ENCODE results near the gene TMEM52B.

TMEM52B gene

GRCh38 chr12:10211940-10212738 lies 33.3 kb downstream of the TMEM52B start:
- Histone ChIP-seq H3K36me3 (replicated peaks in 1 of 2; ENCODE audit: control insufficient read depth in 2 of 2, insufficient read depth in 2 of 2, low read length in 2 of 2) (no peaks in the 10 kb centered on the region), H3K4me1 (ENCODE audit: control insufficient read depth in 2 of 2, insufficient read depth in 1 of 2, low read depth in 1 of 2, low read length in 2 of 2) (no peaks in the 10 kb centered on the region), H3K4ac (ENCODE audit: low read length) (no peak overlapping the region), H2AFZ (ENCODE audit: low read length) (peak overlapping the region; percentile 100), H4K91ac (ENCODE audit: low read depth, low read length, poor library complexity) (no peak overlapping the region), H3K4me3 (ENCODE audit: low read length in 2 of 2) (peak overlapping the region; percentile 71 to 90), H3K18ac (ENCODE audit: low read length) (no peak overlapping the region), H3K4me2 (ENCODE audit: insufficient read depth, low read length, poor library complexity, severe bottlenecking) (peak overlapping the region; percentile 77), H2BK12ac (ENCODE audit: low read length) (no peak overlapping the region), H3K9me3 (replicated peaks in 1 of 2; ENCODE audit: control insufficient read depth in 2 of 2, insufficient read depth in 1 of 2, low read depth in 1 of 2, low read length in 2 of 2) (no peaks in the 10 kb centered on the region), H3K27me3 (ENCODE audit: control insufficient read depth in 3 of 3, insufficient read depth in 3 of 3, low read depth in 1 of 3, low read length in 3 of 3) (no peaks in the 10 kb centered on the region), H2BK15ac (ENCODE audit: low read length) (no peak overlapping the region), H3K79me1 (ENCODE audit: low read depth, low read length) (peaks cover 3% of the 10 kb centered on the region), H2AK5ac (ENCODE audit: low read depth, low read length) (no peak overlapping the region), H2BK5ac (ENCODE audit: low read length) (no peak overlapping the region), H4K8ac (ENCODE audit: low read depth, low read length) (no peak overlapping the region), H2BK120ac (ENCODE audit: low read depth, low read length) (no peak overlapping the region), H3K9ac (ENCODE audit: low read depth, low read length, poor library complexity) (peak overlapping the region; percentile 67), H3K14ac (ENCODE audit: low read length) (no peak overlapping the region), H3K23ac (ENCODE audit: low read depth, low read length, poor library complexity) (no peak overlapping the region), H3K27ac (replicated peaks; ENCODE audit: low read length) (peak overlapping the region; percentile 46)
- peak; percentile 79 for DNase-seq (ENCODE audit: low spot score)
- WGBS, 2 donors (ENCODE audit: extremely low coverage in 2 of 2, insufficient read length in 2 of 2, insufficient replicate concordance in 1 of 2): no CpG with 5 or more reads among the region's 40 CpGs

- Histone ChIP-seq H3K4me2 (ENCODE audit: insufficient read depth, low read length, poor library complexity, severe bottlenecking) (peak within 1 kb of the TSS; percentile 77), H3K36me3 (replicated peaks in 1 of 2; ENCODE audit: control insufficient read depth in 2 of 2, insufficient read depth in 2 of 2, low read length in 2 of 2) (no peaks in the 10 kb centered on the region), H2AFZ (ENCODE audit: low read length) (peak within 1 kb of the TSS; percentile 100), H3K27ac (replicated peaks; ENCODE audit: low read length) (peak within 1 kb of the TSS; percentile 59), H2AK5ac (ENCODE audit: low read depth, low read length) (no peak within 1 kb of the TSS), H3K4me3 (ENCODE audit: low read length in 2 of 2) (peak within 1 kb of the TSS; percentile 84 to 90), H3K23ac (ENCODE audit: low read depth, low read length, poor library complexity) (peak within 1 kb of the TSS; percentile 40), H3K4ac (ENCODE audit: low read length) (no peak within 1 kb of the TSS), H2BK120ac (ENCODE audit: low read depth, low read length) (no peak within 1 kb of the TSS), H3K27me3 (ENCODE audit: control insufficient read depth in 3 of 3, insufficient read depth in 3 of 3, low read depth in 1 of 3, low read length in 3 of 3) (no peaks in the 10 kb centered on the region), H3K14ac (ENCODE audit: low read length) (peak within 1 kb of the TSS; percentile 92), H3K9ac (ENCODE audit: low read depth, low read length, poor library complexity) (peak within 1 kb of the TSS; percentile 88), H4K8ac (ENCODE audit: low read depth, low read length) (no peak within 1 kb of the TSS), H3K9me3 (replicated peaks in 1 of 2; ENCODE audit: control insufficient read depth in 2 of 2, insufficient read depth in 1 of 2, low read depth in 1 of 2, low read length in 2 of 2) (no peaks in the 10 kb centered on the region), H2BK5ac (ENCODE audit: low read length) (peak within 1 kb of the TSS; percentile 63), H2BK12ac (ENCODE audit: low read length) (no peak within 1 kb of the TSS), H4K91ac (ENCODE audit: low read depth, low read length, poor library complexity) (no peak within 1 kb of the TSS), H3K4me1 (ENCODE audit: control insufficient read depth in 2 of 2, insufficient read depth in 1 of 2, low read depth in 1 of 2, low read length in 2 of 2) (no peaks in the 10 kb centered on the region), H3K79me1 (ENCODE audit: low read depth, low read length) (peaks cover 3% of the 10 kb centered on the region), H2BK15ac (ENCODE audit: low read length) (no peak within 1 kb of the TSS), H3K18ac (ENCODE audit: low read length) (peak within 1 kb of the TSS; percentile 90)
- no CpG with 5 or more reads among the region's 35 CpGs for WGBS, 2 donors (ENCODE audit: extremely low coverage in 2 of 2, insufficient read length in 2 of 2, insufficient replicate concordance in 1 of 2)
- peak; percentile 76 for DNase-seq (ENCODE audit: low spot score)
Observed at GRCh38 chr12:10212739-10213131, 33.9 kb downstream of the TMEM52B start, which contains the start of gene GABARAPL1. Gene GABARAPL1 (plus strand): TSS chr12:10212877. CDS start chr12:10213130, 253 bp downstream.

GRCh38 chr12:10213168-10214135 lies 34.6 kb downstream of the TMEM52B start:
- peak overlapping the region; percentile 90 for H3K18ac ChIP-seq (ENCODE audit: low read length)
- no peaks in the 10 kb centered on the region for H3K27me3 ChIP-seq (ENCODE audit: control insufficient read depth in 3 of 3, insufficient read depth in 3 of 3, low read depth in 1 of 3, low read length in 3 of 3)
- peak overlapping the region; percentile 1 for H3K23ac ChIP-seq (ENCODE audit: low read depth, low read length, poor library complexity)
- no peak overlapping the region for H2BK15ac ChIP-seq (ENCODE audit: low read length)
- no peak for DNase-seq (ENCODE audit: low spot score)
- peak overlapping the region; percentile 77 for H3K4me2 ChIP-seq (ENCODE audit: insufficient read depth, low read length, poor library complexity, severe bottlenecking)
- WGBS, 2 donors (ENCODE audit: extremely low coverage in 2 of 2, insufficient read length in 2 of 2, insufficient replicate concordance in 1 of 2): no CpG with 5 or more reads among the region's 47 CpGs
- no peak overlapping the region for H2BK12ac ChIP-seq (ENCODE audit: low read length)
- H3K4me1 ChIP-seq (ENCODE audit: control insufficient read depth in 2 of 2, insufficient read depth in 1 of 2, low read depth in 1 of 2, low read length in 2 of 2): no peaks in the 10 kb centered on the region
- peak overlapping the region; percentile 88 for H3K9ac ChIP-seq (ENCODE audit: low read depth, low read length, poor library complexity)
- H2AK5ac ChIP-seq (ENCODE audit: low read depth, low read length): no peak overlapping the region
- no peaks in the 10 kb centered on the region for H3K9me3 ChIP-seq (replicated peaks in 1 of 2; ENCODE audit: control insufficient read depth in 2 of 2, insufficient read depth in 1 of 2, low read depth in 1 of 2, low read length in 2 of 2)
- peak overlapping the region; percentile 92 for H3K14ac ChIP-seq (ENCODE audit: low read length)
- H3K4me3 ChIP-seq (ENCODE audit: low read length in 2 of 2): peak overlapping the region; percentile 84 to 90
- H2BK120ac ChIP-seq (ENCODE audit: low read depth, low read length): no peak overlapping the region
- H4K91ac ChIP-seq (ENCODE audit: low read depth, low read length, poor library complexity): no peak overlapping the region
- peak overlapping the region; percentile 59 for H3K27ac ChIP-seq (replicated peaks; ENCODE audit: low read length)
- H3K4ac ChIP-seq (ENCODE audit: low read length): no peak overlapping the region
- peaks cover 3% of the 10 kb centered on the region for H3K79me1 ChIP-seq (ENCODE audit: low read depth, low read length)
- H4K8ac ChIP-seq (ENCODE audit: low read depth, low read length): no peak overlapping the region
- peak overlapping the region; percentile 63 for H2BK5ac ChIP-seq (ENCODE audit: low read length)
- H3K36me3 ChIP-seq (replicated peaks in 1 of 2; ENCODE audit: control insufficient read depth in 2 of 2, insufficient read depth in 2 of 2, low read length in 2 of 2): peaks cover 2 to 3% of the 10 kb centered on the region in 2 donors
- H2AFZ ChIP-seq (ENCODE audit: low read length): peak overlapping the region; percentile 100
